Common myeloid progenitor, CD34-positive (primary cell): ENCODE results near the gene ADD1.
"Not testable (repeated sequence)": the region's sequence is repeated elsewhere in the genome, so short reads cannot be mapped to it uniquely, and the experiment has no call there.

Source experiments
- CTCF ChIA-PET: fragments of 350-600 bp; sonication (Branson Sonifier 250); formaldehyde crosslinking; loops from one replicate; lab custom pipeline; 2021; ENCODE audit warnings: antibody characterized with exemption; lab: Charles Lee
- POLR2A ChIA-PET: fragments of 350-600 bp; sonication (Branson Sonifier 250); formaldehyde crosslinking; loops from one replicate; lab custom pipeline; 2021; ENCODE audit warnings: antibody characterized with exemption; lab: Charles Lee
- DNase-seq, 3 donors: peaks; one replicate each; pipeline versions ENCODE4 v3.0.0 to v3.0.0-alpha.2; 2013
- H3K27ac ChIP-seq, 2 experiments: 1 replicate in 1 of 2; 2 replicates in 1 of 2; pipeline ENCODE4 v1.7.0; 2013; ENCODE audit warnings: inconsistent platforms in 2 of 2, low read length in 2 of 2, mild to moderate bottlenecking in 2 of 2, low read depth in 1 of 2, moderate library complexity in 1 of 2; ENCODE audit not compliant: severe bottlenecking in 2 of 2, insufficient read depth in 1 of 2, poor library complexity in 1 of 2
- H3K27me3 ChIP-seq, 5 experiments: replicated peaks in 2 of 5; 1 replicate in 3 of 5; 2 replicates in 2 of 5; pipeline versions ENCODE4 v1.6.1 to v1.7.0; 2013; ENCODE audit warnings: low read length in 4 of 5, mild to moderate bottlenecking in 2 of 5, moderate library complexity in 2 of 5, inconsistent platforms in 1 of 5; ENCODE audit not compliant: insufficient read depth in 5 of 5, control insufficient read depth in 4 of 5
- H3K36me3 ChIP-seq, 4 experiments: 1 replicate in 2 of 4; 2 replicates in 2 of 4; pipeline versions ENCODE4 v1.6.1 to v1.7.0; 2013; ENCODE audit warnings: low read length in 3 of 4, control low read depth in 1 of 4, mild to moderate bottlenecking in 1 of 4; ENCODE audit not compliant: control insufficient read depth in 4 of 4, insufficient read depth in 4 of 4
- H3K4me1 ChIP-seq, 4 experiments: 1 replicate in 3 of 4; 2 replicates in 1 of 4; pipeline versions ENCODE4 v1.6.1 to v1.7.1; 2013; ENCODE audit warnings: low read length in 3 of 4, mild to moderate bottlenecking in 3 of 4, control low read depth in 1 of 4, inconsistent platforms in 1 of 4, moderate library complexity in 1 of 4; ENCODE audit not compliant: control insufficient read depth in 4 of 4, insufficient read depth in 4 of 4; ENCODE audit errors: control extremely low read depth in 1 of 4
- H3K4me3 ChIP-seq, 7 experiments: 1 replicate in 4 of 7; 2 replicates in 3 of 7; pipeline versions ENCODE4 v1.5.1 to v1.7.0; 2013; ENCODE audit warnings: mild to moderate bottlenecking in 7 of 7, low read length in 6 of 7, moderate library complexity in 6 of 7, inconsistent platforms in 2 of 7, low read depth in 2 of 7, control low read depth in 1 of 7; ENCODE audit not compliant: insufficient read depth in 4 of 7, control insufficient read depth in 1 of 7; ENCODE audit errors: extremely low read depth in 1 of 7
- H3K9me3 ChIP-seq, 5 experiments: 1 replicate in 4 of 5; 2 replicates in 1 of 5; pipeline versions ENCODE4 v1.6.1 to v1.7.1; 2013; ENCODE audit warnings: low read length in 4 of 5, mild to moderate bottlenecking in 2 of 5, inconsistent platforms in 1 of 5, low read depth in 1 of 5, moderate library complexity in 1 of 5; ENCODE audit not compliant: control insufficient read depth in 4 of 5, insufficient read depth in 2 of 5; ENCODE audit errors: control extremely low read depth in 1 of 5
- WGBS: methylation state at CpG from one replicate; pipeline ENCODE4 v1.1.5; 2013; ENCODE audit not compliant: insufficient coverage; 5-methylcytosine and 5-hydroxymethylcytosine counted together

The ADD1 gene

DNA sequence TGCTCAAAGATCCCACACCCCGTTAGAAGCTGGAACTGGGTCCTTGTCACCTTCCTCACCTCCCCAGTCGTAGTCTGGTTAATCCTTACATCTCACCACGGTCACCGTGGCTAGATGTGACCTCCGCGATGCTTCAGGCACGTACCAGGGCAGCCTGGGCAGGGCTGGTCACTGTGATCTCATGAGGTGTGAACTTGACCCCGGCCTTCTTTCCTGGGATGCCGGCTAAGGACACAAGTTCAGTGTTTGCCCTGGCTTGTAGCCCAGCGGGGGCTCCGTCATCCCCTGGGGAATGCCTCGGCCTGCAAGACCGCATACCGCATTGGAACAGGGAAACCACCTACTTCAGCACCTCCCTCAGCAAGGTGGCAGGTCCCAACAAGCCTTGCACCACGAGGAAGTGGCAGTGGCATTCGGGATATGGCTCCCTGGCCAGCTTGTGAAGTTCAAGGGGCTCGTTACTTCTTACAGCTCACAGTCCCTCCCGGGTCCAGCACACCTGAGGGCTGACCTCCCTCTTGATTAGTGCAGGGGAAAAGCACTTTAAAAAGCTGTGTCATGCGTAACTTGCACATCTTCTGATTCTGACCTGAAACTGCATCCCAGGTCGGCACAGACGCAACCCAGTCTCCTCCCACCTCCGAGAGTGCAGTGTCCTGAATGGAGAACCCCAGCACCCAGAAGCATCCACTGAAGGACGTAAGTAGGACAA lies 93.7 kb downstream of the ADD1 start:
- no peaks in the 10 kb centered on the region for H3K9me3 ChIP-seq
- 97% methylated on average over 22 of the region's 23 CpGs for WGBS
- H3K36me3 ChIP-seq = peaks cover 4 to 59% (median 47%) of the 10 kb centered on the region in 4 experiments
- POLR2A ChIA-PET = no interaction called here
- DNase-seq = no peak
- no peaks in the 10 kb centered on the region for H3K27me3 ChIP-seq
- no peak overlapping the region for H3K4me3 ChIP-seq
- peak overlapping the region in 1 of 2 experiments; percentile 12 for H3K27ac ChIP-seq
- CTCF ChIA-PET = interaction anchor here (1.0 to 3.3 kb wide), 4 partner anchors 10 to 21 kb away, joined by 3 to 23 read pairs (median 4); no protein-coding TSS in a partner anchor
- H3K4me1 ChIP-seq = peaks cover 6 to 34% (median 30%) of the 10 kb centered on the region in 4 experiments

DNA sequence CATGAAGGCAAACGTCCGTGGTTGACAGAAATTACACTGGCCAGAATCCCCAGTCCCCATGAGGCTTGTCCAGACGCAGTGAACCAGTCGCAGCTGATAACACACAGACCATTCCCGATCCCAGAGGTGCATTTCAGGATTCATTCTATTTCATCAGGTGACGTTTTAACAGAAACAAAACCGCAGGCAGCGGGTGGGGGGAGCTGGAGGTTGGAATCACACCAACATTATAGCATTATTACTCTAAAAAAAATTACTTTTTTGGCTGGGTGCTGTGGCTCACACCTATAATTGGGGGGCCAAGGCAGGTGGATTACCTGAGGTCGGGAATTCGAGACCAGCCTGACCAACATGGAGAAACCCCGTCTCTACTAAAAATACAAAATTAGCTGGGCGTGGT lies 94.3 kb downstream of the ADD1 start:
- Histone ChIP-seq H3K9me3 (no peaks in the 10 kb centered on the region), H3K4me3 (no peak overlapping the region), H3K36me3 (peaks cover 4 to 65% (median 54%) of the 10 kb centered on the region in 4 experiments), H3K27ac (no peak overlapping the region), H3K27me3 (no peaks in the 10 kb centered on the region), H3K4me1 (peaks cover 6 to 27% (median 23%) of the 10 kb centered on the region in 4 experiments)
- 100% methylated on average over 6 of the region's 12 CpGs for WGBS
- CTCF ChIA-PET = interaction anchor here (1.1 to 3.3 kb wide), 3 partner anchors 9 to 18 kb away, joined by 4 to 23 read pairs (median 5); no protein-coding TSS in a partner anchor
- POLR2A ChIA-PET = no interaction called here
- no peak for DNase-seq

DNA sequence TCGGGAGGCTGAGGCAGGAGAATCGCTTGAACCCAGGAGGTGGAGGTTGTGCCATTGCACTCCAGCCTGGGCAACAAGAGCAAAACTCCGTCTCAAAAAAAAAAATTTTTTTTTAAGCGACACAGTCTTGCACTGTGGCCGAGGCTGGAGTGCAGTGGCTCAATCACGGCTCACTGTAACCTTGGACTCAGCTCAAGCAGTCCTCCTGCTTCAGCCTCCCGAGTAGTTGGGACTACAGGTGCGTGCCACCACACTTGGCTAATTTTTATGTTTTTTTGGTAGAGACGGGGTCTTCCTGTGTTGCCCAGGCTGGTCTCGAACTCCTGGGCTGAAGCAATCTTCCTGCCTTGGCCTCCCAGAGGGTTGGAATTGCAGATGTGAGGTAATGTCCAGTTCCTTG lies 94.8 kb downstream of the ADD1 start:
- H3K4me3 ChIP-seq, H3K27me3 ChIP-seq, H3K9me3 ChIP-seq, POLR2A ChIA-PET, DNase-seq, H3K27ac ChIP-seq: not testable (repeated sequence)
- CTCF ChIA-PET = interaction anchor here (1.1 to 1.5 kb wide), 2 partner anchors 8 to 18 kb away, joined by 4 to 5 read pairs; no protein-coding TSS in a partner anchor
- 98% methylated on average over 6 of the region's 10 CpGs for WGBS
- Histone ChIP-seq H3K4me1 (peaks cover 6 to 23% (median 19%) of the 10 kb centered on the region in 4 experiments), H3K36me3 (peaks cover 4 to 70% (median 56%) of the 10 kb centered on the region in 4 experiments)

DNA sequence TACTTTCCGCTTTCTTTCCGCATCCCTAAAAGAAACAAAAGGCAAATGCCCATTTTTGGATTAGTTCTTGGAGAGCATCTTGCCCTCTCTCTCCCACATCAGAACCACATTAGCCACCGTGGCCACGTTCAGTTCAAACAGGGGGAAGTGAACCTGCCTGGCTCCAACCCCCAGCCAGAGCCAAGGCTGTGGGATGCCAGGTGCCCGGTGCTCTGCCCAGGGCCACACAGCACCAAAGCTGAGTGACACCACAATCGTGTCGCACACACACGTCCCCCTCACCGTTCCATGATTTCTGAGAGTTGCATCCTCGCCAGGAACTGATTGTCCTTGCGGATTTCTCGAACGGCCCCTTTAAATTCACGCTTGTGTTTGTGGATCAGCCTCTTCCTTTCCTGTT lies 95.3 kb downstream of the ADD1 start:
- CTCF ChIA-PET = interaction anchor here (0.8 kb wide), 1 partner anchor 15 kb away, joined by 3 read pairs; no protein-coding TSS in a partner anchor
- Histone ChIP-seq H3K4me3 (no peak overlapping the region), H3K36me3 (peaks cover 4 to 75% (median 60%) of the 10 kb centered on the region in 4 experiments), H3K27ac (no peak overlapping the region), H3K27me3 (no peaks in the 10 kb centered on the region), H3K4me1 (peaks cover 6 to 18% (median 14%) of the 10 kb centered on the region in 4 experiments), H3K9me3 (no peaks in the 10 kb centered on the region)
- no peak for DNase-seq
- POLR2A ChIA-PET = no interaction called here
- WGBS = 92% methylated on average over 14 of the region's 14 CpGs

DNA sequence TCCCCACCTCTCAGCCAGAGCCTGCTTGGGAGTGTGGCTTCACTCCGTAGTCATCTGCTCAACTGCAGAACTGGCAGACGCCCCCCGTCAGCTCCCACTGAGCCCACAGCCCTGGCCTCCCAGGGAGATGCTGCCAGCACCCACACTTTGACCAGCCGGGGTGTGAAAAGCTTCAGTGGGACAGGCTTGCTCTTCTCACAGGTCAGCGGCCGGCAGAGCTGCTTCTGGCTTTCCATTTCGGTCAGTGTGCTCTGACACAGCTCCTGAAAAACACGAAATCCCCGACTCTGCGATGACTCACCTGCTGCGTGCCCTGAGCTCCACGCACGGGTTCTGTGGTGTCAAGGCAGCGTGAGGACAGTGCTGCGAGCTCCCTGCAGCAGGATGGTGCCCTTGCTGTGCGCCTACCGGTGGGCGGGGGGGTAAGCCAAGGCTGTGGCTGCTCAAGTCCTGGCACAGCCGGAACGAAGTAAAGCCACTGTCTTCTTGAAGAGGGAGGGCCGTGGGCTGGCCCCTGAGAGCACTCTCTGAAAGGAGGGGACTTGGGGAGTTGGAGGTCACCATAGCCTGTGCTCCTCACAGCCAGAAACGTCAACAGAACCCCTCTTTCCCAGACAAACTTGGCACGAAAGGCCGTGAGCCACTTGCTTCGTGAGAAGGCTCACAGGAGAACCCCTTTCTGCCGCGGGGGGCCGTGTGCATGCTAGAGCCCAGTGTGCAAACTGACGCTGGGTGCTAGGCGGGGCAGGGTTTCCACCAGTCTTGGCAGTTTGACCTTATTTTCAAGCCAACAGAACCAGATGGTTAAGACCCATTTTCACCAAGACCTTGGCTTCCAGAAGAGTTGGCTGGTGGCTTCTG lies 96.0 kb downstream of the ADD1 start:
- H3K4me1 ChIP-seq = peaks cover 6 to 17% (median 13%) of the 10 kb centered on the region in 4 experiments
- 96% methylated on average over 27 of the region's 30 CpGs for WGBS
- H3K4me3 ChIP-seq = no peak overlapping the region
- no peaks in the 10 kb centered on the region for H3K27me3 ChIP-seq
- no peak overlapping the region for H3K27ac ChIP-seq
- POLR2A ChIA-PET = no interaction called here
- peaks cover 4 to 78% (median 62%) of the 10 kb centered on the region in 4 experiments for H3K36me3 ChIP-seq
- CTCF ChIA-PET = interaction anchor here (0.8 kb wide), 1 partner anchor 14 kb away, joined by 3 read pairs; no protein-coding TSS in a partner anchor
- no peak for DNase-seq
- no peaks in the 10 kb centered on the region for H3K9me3 ChIP-seq

DNA sequence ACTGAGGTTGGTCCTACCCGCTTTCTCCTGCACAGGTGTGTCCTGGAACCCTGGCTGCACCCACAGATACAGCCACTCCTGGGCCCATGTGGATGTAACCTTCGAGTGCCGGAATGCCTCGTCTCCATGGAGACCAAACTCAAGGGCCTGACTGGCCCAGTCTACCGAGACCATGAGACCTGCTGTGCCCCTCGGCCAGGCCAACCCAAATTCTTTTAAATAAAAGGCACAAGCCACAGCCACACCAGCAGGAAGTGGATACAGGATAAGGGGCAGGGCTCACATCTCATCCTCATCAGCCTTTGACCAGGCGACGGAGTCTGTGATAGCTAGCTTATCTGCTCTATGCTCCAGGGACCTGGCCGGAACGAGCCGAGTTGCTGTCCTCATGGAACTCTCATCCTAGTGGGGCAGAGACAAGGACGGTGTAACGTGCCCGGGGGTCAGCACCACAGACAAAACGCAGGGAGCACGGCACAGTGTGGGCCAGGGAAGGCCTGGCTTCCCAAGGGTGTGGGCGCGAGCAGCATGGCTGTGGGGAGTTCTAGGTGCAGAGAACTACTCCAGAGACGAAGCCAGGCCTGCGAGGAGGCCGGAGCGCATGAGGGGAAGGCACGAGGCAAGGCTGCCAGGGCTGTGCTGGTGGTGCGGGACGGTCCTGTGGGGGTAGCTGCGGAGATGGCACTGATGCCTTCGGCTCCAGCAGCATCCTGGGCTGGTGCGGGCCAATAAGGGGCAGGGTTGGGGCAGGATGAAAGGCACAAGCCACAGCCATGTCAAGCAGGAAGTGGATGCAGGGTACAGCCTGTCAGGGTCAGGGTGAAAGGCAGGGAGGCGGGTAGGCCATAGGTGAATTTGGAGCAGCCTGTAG lies 96.9 kb downstream of the ADD1 start:
- no peak overlapping the region for H3K27ac ChIP-seq
- no peak for DNase-seq
- POLR2A ChIA-PET = no interaction called here
- no peak overlapping the region for H3K4me3 ChIP-seq
- H3K27me3 ChIP-seq = no peaks in the 10 kb centered on the region
- no peaks in the 10 kb centered on the region for H3K9me3 ChIP-seq
- peaks cover 6 to 87% (median 71%) of the 10 kb centered on the region in 4 experiments for H3K36me3 ChIP-seq
- CTCF ChIA-PET = interaction anchor here (0.9 kb wide), 2 partner anchors 11 to 22 kb away, joined by 3 read pairs; no protein-coding TSS in a partner anchor
- 95% methylated on average over 27 of the region's 29 CpGs for WGBS
- peaks cover 5 to 10% (median 9%) of the 10 kb centered on the region in 4 experiments for H3K4me1 ChIP-seq
